Psoas muscle (tissue), 8 donors: ENCODE measurements around the gene CTDSPL2. TPM values are rescaled to one million over a fixed set of nuclear protein-coding genes. Genes with fewer than 3 reads are reported as not detected.

Experiments
- ATAC-seq, 4 donors: fragments of 200-7000 bp; cut with Tn5 transposase; one replicate each; pipeline ENCODE4 v1.9.1; 2020; ENCODE audit warnings: moderate library complexity in 3 of 4, mild to moderate bottlenecking in 2 of 4
- DNase-seq, 2 donors: peaks; one replicate each; pipeline ENCODE4 v3.0.0-alpha.2; 2020
- H3K27ac ChIP-seq: fragments of 200-600 bp; one replicate; pipeline ENCODE4 v1.8.0; 2022
- H3K27me3 ChIP-seq, 3 donors: fragments of 200-600 bp in 1 of 3; one replicate each; pipeline versions ENCODE4 v1.6.1 to v1.8.0; 2013 to 2022; ENCODE audit warnings: low read length in 2 of 3, mild to moderate bottlenecking in 2 of 3, moderate library complexity in 1 of 3; ENCODE audit not compliant: insufficient read depth in 3 of 3
- H3K36me3 ChIP-seq, 2 donors: fragments of 200-600 bp in 1 of 2; one replicate each; pipeline versions ENCODE4 v1.6.1 to v1.8.0; 2013 to 2022; ENCODE audit warnings: low read depth in 1 of 2, mild to moderate bottlenecking in 1 of 2, moderate library complexity in 1 of 2; ENCODE audit not compliant: insufficient read depth in 1 of 2
- H3K4me1 ChIP-seq: fragments of 200-600 bp; one replicate; pipeline ENCODE4 v1.8.0; 2022
- H3K4me3 ChIP-seq: fragments of 200-600 bp; one replicate; pipeline ENCODE4 v1.8.0; 2022; ENCODE audit warnings: mild to moderate bottlenecking
- H3K9me3 ChIP-seq: fragments of 200-600 bp; one replicate; pipeline ENCODE4 v1.8.0; 2022
- WGBS, 3 donors: extraction: QIAGEN DNeasy Blood & Tissue Kit; methylation state at CpG; one replicate each; pipeline versions ENCODE4 v1.1.6 to v1.1.7; 2013; 5-methylcytosine and 5-hydroxymethylcytosine counted together
- intact Hi-C, 2 donors: fragments of 100-400 bp; cut with DNase I; formaldehyde crosslinking; loops; one replicate each; pipeline versions ENCODE4 v1.11.0 to v1.14.2; 2022
- polyA plus RNA-seq, 3 donors: library from polyadenylated mRNA; stranded (reverse); fragments of 200-250 nt; gene quantifications; one replicate each; pipeline ENCODE4 v1.2.3, GENCODE V29; 2013
- total RNA-seq, 4 donors: library from RNA; stranded (reverse); fragmentation: NEBNext Ultra II Directional in 2 of 4; extraction: Animal tissue kit (Norgen Biotek cat#: 25700) in 2 of 4; gene quantifications; one replicate each; pipeline versions ENCODE4 v1.2.1 to v1.2.4, GENCODE V29; 2021 to 2023
- TF ChIP-seq, protein P1 (sequence below): fragments of 200-600 bp; IDR thresholded peaks from one replicate; pipeline ENCODE4 v1.8.0; 2022; ENCODE audit warnings: antibody characterized with exemption
- donor health status: healthy with polysubstance abuse.
- donor health status: DM: no; HTN: no; CAD: no; lungs with moderate emphysema.
- donor health status: Bipolar disorder and iron deficiency.
- donor health status: healthy.
- donor health status: DM: yes; HTN: yes; CAD: no.
- donor health status: DM: no; HTN: no; CAD: no.
- donor health status: DM: no; HTN: no; CAD: no.
- donor health status: DM: yes; HTN: yes; CAD: no.

CTDSPL2 gene
- total and polyA plus RNA-seq, 7 donors: 3.2 to 18.1 (median 12.1) TPM

DNA sequence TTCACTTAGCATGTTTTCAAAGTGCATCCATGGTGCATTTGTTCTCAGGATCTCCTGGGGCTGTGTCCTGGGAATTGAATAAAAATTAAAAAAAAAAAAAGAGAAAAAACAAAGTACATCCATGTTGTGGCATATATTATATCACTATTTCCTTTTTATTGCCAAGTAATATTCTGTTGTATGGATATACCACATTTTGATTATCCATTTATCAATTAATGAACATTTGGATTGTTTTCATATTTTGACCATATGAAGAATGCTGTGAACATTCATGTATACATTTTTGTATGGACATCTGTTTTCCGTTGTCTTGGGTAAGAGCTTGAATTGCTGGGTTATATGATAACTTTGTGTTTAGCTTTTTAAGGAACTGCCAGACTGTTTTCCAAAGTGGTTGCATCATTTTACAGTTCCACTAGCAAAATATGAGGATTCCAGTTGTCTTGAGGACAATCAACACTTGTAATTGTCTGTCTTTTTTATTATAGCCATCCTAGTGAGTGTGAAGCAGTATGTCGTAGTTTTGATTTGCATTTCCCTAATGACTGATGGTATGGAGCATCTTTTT lies 44.5 kb downstream of the CTDSPL2 start:
- ATAC-seq: no peak
- WGBS, 3 donors: 96 to 100% (median 97%) methylated on average over 2 of the region's 2 CpGs
- Histone ChIP-seq H3K27ac (no peak overlapping the region), H3K4me1 (no peaks in the 10 kb centered on the region), H3K27me3 (no peaks in the 10 kb centered on the region), H3K36me3 (peaks cover 0 to 5% of the 10 kb centered on the region in 2 donors), H3K9me3 (no peaks in the 10 kb centered on the region), H3K4me3 (no peak overlapping the region)
- DNase-seq: no peak
- intact Hi-C loops: no loop called here
- TF ChIP-seq, protein P1, sequence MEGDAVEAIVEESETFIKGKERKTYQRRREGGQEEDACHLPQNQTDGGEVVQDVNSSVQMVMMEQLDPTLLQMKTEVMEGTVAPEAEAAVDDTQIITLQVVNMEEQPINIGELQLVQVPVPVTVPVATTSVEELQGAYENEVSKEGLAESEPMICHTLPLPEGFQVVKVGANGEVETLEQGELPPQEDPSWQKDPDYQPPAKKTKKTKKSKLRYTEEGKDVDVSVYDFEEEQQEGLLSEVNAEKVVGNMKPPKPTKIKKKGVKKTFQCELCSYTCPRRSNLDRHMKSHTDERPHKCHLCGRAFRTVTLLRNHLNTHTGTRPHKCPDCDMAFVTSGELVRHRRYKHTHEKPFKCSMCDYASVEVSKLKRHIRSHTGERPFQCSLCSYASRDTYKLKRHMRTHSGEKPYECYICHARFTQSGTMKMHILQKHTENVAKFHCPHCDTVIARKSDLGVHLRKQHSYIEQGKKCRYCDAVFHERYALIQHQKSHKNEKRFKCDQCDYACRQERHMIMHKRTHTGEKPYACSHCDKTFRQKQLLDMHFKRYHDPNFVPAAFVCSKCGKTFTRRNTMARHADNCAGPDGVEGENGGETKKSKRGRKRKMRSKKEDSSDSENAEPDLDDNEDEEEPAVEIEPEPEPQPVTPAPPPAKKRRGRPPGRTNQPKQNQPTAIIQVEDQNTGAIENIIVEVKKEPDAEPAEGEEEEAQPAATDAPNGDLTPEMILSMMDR: no peak

DNA sequence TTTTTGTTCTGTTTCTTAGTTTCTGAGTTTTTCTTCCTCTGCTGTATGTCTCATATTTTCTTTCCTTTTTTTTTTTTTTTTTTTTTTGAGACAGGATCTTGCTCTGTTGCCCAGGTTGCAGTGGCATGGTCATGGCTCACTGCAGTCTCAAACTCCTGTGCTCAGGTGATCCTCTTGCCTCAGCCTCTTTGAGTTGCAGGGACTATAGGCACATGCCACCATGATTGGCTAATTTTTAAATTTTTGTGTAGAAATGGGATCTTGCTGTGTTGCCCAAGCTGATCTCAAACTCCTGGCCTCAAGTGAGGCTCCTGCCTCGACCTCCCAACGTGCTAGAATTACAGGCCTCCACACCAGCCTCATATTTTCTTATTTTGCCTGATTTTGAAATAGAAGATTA lies 51.9 kb downstream of the CTDSPL2 start:
- peaks cover 4% of the 10 kb centered on the region for H3K4me1 ChIP-seq
- no peak overlapping the region for H3K27ac ChIP-seq
- intact Hi-C loops: no loop called here
- H3K27me3 ChIP-seq: no peaks in the 10 kb centered on the region
- WGBS, 3 donors: 94 to 98% (median 98%) methylated on average over 2 of the region's 2 CpGs
- peaks cover 0 to 3% of the 10 kb centered on the region in 2 donors for H3K36me3 ChIP-seq
- no peak for DNase-seq
- TF ChIP-seq, protein P1: no peak
- ATAC-seq: no peak
- H3K9me3 ChIP-seq: no peaks in the 10 kb centered on the region
- no peak overlapping the region for H3K4me3 ChIP-seq

DNA sequence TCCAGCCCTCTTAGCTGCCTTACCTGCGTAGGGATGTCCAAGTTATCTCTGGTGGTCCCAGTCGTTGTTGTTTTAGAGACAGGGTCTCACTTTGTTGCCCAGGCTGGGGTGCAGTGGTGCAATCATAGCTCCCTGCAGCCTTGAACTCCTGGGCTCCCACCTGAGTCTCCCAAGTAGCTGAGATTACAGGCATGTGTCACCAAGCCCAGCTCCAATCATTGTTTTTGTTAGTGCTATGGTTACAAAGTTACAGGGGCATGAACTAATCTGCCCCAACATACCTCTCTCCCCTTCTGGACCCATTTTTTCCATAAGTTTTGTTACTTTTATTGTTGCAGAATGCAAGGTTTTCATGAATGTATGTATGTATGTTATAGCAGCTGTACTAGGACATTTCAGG lies 54.7 kb downstream of the CTDSPL2 start:
- ATAC-seq (no peak), DNase-seq (no peak)
- TF ChIP-seq, protein P1: no peak
- Histone ChIP-seq H3K4me1 (peaks cover 21% of the 10 kb centered on the region), H3K27ac (no peak overlapping the region), H3K9me3 (no peaks in the 10 kb centered on the region), H3K36me3 (peaks cover 0 to 10% of the 10 kb centered on the region in 2 donors), H3K4me3 (no peak overlapping the region), H3K27me3 (no peaks in the 10 kb centered on the region)
- intact Hi-C loops: no loop called here
- 89 to 98% (median 96%) methylated on average over 2 of the region's 2 CpGs for WGBS, 3 donors

DNA sequence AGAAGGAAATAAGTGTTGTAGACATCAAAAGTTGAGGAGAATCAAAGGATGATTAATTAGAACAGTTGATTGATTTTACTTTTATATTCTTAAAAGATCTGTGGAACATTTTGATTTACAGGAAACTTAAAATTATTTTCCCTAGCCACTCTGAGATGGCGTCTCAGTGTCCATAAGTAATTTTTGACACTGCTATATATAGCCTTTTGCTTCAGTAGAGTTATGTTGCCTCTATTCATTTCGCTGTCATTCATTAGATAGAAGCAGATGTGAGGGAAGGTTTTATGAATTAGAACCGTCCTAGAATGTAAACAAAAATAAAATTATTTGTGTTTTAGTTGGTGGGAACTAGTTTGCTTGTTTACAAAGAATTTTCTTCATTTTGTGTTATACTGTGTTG lies 58.5 kb downstream of the CTDSPL2 start:
- DNase-seq (no peak), ATAC-seq (peak in 2 of 4 donors; percentile 61 to 68)
- intact Hi-C loops: no loop called here
- Histone ChIP-seq H3K27me3 (no peaks in the 10 kb centered on the region), H3K4me1 (peaks cover 21% of the 10 kb centered on the region), H3K9me3 (no peaks in the 10 kb centered on the region), H3K36me3 (peaks cover 8 to 37% of the 10 kb centered on the region in 2 donors), H3K4me3 (no peak overlapping the region), H3K27ac (no peak overlapping the region)
- TF ChIP-seq, protein P1: no peak
- WGBS, 3 donors: 40 to 58% (median 42%) methylated on average over 3 of the region's 3 CpGs

DNA sequence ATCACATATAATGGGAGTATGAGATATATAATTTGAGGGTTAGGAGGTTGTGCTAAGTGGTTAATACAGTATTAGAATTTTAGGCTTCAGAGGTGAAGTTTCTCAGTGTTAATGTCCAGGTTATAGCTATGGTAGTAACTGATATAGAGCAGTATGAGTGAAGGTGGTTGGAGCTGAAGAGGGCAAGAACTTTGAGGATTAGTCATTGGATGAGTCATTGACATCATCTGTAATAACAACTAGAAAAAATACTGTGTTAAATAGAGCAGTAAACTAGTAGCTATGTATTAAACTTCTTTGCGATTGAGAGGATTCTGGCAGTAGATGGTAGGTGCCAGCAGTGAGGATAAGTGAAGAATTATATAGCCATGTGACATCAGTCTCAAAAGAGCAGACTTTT lies 62.0 kb downstream of the CTDSPL2 start:
- intact Hi-C loops: no loop called here
- TF ChIP-seq, protein P1: no peak
- H3K4me3 ChIP-seq: no peak overlapping the region
- ATAC-seq (peak; percentile 79 to 83 (median 80)), DNase-seq (no peak)
- no peaks in the 10 kb centered on the region for H3K9me3 ChIP-seq
- H3K27ac ChIP-seq: peak overlapping the region; percentile 24
- H3K36me3 ChIP-seq: peaks cover 8 to 63% of the 10 kb centered on the region in 2 donors
- 96 to 100% (median 98%) methylated on average over 1 of the region's 1 CpG for WGBS, 3 donors
- H3K27me3 ChIP-seq: no peaks in the 10 kb centered on the region
- H3K4me1 ChIP-seq: peaks cover 16% of the 10 kb centered on the region
